ENCODE results near the gene ENDOD1. TPM values are rescaled to one million over a fixed set of nuclear protein-coding genes. Genes with fewer than 3 reads are reported as not detected.

Gene ENDOD1
- total RNA-seq, 3 donors from 2014 or later (not counting 1 experiment from before 2014, with no cell fraction given): 10.1 to 15.5 (median 14.0) TPM

DNA sequence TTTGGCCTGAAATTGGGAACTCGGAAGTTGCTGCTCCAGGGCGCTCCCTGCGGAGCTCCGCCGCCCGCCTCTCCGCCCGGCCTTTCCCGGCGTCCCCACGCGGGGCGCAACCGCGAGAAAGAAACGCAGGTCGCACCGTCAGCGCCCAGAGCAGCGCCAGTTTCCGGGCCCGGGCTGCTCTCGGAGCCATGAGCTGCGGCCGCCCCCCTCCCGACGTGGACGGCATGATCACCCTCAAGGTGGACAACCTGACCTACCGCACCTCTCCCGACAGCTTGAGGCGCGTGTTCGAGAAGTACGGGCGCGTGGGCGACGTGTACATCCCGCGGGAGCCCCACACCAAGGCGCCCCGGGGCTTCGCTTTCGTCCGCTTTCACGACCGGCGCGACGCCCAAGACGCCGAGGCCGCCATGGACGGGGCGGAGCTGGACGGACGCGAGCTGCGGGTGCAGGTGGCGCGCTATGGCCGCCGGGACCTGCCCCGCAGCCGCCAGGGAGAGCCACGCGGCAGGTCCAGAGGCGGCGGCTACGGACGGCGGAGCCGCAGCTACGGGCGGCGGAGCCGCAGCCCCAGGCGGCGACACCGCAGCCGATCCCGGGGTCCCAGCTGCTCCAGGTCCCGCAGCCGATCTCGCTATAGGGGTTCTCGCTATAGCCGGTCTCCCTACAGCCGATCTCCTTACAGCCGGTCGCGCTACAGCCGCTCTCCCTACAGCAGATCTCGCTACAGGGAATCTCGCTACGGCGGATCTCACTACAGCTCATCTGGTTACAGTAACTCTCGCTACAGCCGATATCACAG is 22.4 kb upstream of the ENDOD1 start:
- H3K9me3 Mint-ChIP-seq: no peaks in the 10 kb centered on the region
- ATAC-seq: peak; percentile 72 to 82 (median 74)
- intact Hi-C loops (cut with micrococcal nuclease): no loop called here
- peak overlapping the region; percentile 99 for H3K4me3 Mint-ChIP-seq
- H3K4me1 ChIP-seq (ENCODE audit: control insufficient read depth, insufficient read depth, low read length): peaks cover 6% of the 10 kb centered on the region
- H3K4me1 Mint-ChIP-seq: peaks cover 36 to 38% of the 10 kb centered on the region in 2 donors
- H3K9me3 ChIP-seq (ENCODE audit: control insufficient read depth, insufficient read depth, low read length): no peaks in the 10 kb centered on the region
- H3K27me3 Mint-ChIP-seq (ENCODE audit: low read depth in 2 of 2): peaks cover 0 to 5% of the 10 kb centered on the region in 2 donors
- H3K36me3 ChIP-seq (ENCODE audit: control insufficient read depth, insufficient read depth, low read length): peaks cover 4% of the 10 kb centered on the region
- under 1% methylated on average over 98 of the region's 98 CpGs for WGBS (ENCODE audit: insufficient coverage)
- TF ChIP-seq, protein P1, sequence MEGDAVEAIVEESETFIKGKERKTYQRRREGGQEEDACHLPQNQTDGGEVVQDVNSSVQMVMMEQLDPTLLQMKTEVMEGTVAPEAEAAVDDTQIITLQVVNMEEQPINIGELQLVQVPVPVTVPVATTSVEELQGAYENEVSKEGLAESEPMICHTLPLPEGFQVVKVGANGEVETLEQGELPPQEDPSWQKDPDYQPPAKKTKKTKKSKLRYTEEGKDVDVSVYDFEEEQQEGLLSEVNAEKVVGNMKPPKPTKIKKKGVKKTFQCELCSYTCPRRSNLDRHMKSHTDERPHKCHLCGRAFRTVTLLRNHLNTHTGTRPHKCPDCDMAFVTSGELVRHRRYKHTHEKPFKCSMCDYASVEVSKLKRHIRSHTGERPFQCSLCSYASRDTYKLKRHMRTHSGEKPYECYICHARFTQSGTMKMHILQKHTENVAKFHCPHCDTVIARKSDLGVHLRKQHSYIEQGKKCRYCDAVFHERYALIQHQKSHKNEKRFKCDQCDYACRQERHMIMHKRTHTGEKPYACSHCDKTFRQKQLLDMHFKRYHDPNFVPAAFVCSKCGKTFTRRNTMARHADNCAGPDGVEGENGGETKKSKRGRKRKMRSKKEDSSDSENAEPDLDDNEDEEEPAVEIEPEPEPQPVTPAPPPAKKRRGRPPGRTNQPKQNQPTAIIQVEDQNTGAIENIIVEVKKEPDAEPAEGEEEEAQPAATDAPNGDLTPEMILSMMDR (IDR thresholded peaks at IDR 0.05): no peak
- H3K27ac ChIP-seq (ENCODE audit: low read length): peak overlapping the region; percentile 87
- DNase-seq: peak; percentile 67 to 86
- no peaks in the 10 kb centered on the region for H3K36me3 Mint-ChIP-seq
- peak overlapping the region; percentile 74 for H3K4me3 ChIP-seq (ENCODE audit: low read length)
- peak overlapping the region; percentile 97 to 99 for H3K27ac Mint-ChIP-seq
- H3K27me3 ChIP-seq (ENCODE audit: control insufficient read depth, insufficient read depth, low read length): no peaks in the 10 kb centered on the region

DNA sequence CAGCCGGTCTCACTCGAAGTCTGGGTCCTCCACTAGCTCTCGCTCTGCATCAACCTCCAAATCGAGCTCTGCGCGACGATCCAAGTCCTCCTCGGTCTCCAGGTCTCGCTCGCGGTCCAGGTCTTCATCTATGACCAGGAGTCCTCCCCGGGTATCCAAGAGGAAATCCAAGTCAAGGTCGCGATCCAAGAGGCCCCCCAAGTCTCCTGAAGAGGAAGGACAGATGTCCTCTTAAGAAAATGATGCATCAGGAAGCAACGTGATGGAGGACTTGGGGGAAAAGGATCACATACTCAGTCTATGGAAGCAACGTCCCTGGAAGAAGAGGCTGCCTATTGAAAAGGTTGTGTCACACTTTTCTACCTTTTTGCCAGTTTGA is 21.8 kb upstream of the ENDOD1 start:
- H3K27me3 Mint-ChIP-seq (ENCODE audit: low read depth in 2 of 2): no peaks in the 10 kb centered on the region
- no peaks in the 10 kb centered on the region for H3K9me3 Mint-ChIP-seq
- peak overlapping the region; percentile 97 to 99 for H3K27ac Mint-ChIP-seq
- Histone ChIP-seq H3K4me1 (ENCODE audit: control insufficient read depth, insufficient read depth, low read length) (peaks cover 6% of the 10 kb centered on the region), H3K36me3 (ENCODE audit: control insufficient read depth, insufficient read depth, low read length) (peaks cover 4% of the 10 kb centered on the region), H3K9me3 (ENCODE audit: control insufficient read depth, insufficient read depth, low read length) (no peaks in the 10 kb centered on the region), H3K4me3 (ENCODE audit: low read length) (peak overlapping the region; percentile 74), H3K27ac (ENCODE audit: low read length) (peak overlapping the region; percentile 87), H3K27me3 (ENCODE audit: control insufficient read depth, insufficient read depth, low read length) (no peaks in the 10 kb centered on the region)
- WGBS (ENCODE audit: insufficient coverage): 0% methylated on average over 16 of the region's 16 CpGs
- H3K4me3 Mint-ChIP-seq: peak overlapping the region; percentile 99
- no peaks in the 10 kb centered on the region for H3K36me3 Mint-ChIP-seq
- intact Hi-C loops (cut with micrococcal nuclease): loop anchor here (1.0 to 2.0 kb wide), 4 partner anchors 85 to 723 kb away; partner anchors contain the start of genes CEP57, CWC15, KDM4D and SESN3
- DNase-seq (no peak), ATAC-seq (no peak)
- H3K4me1 Mint-ChIP-seq: peaks cover 36 to 38% of the 10 kb centered on the region in 2 donors
- TF ChIP-seq, protein P1 (IDR thresholded peaks at IDR 0.05): no peak

DNA sequence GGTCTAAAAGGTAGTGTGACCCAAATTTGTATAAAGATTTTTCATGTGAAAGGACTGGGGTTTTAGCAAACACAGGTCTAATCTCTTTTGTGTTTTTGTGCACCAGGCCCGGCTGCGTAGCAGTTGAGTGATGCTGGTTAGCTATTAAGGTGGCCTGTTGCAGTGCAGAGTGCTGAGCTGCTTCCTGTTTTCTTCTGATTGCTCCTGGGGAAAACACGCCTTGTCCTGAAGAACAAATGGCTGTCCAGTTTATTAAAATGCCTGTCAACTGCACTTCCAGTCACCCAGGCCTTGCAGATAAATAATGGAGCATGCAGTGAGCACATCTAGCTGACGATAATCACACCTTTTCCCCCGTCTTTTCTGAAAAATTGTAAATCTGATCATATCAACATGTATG is 21.1 kb upstream of the ENDOD1 start:
- Histone ChIP-seq H3K4me3 (ENCODE audit: low read length) (peak overlapping the region; percentile 74), H3K9me3 (ENCODE audit: control insufficient read depth, insufficient read depth, low read length) (no peaks in the 10 kb centered on the region), H3K27ac (ENCODE audit: low read length) (peak overlapping the region; percentile 87), H3K27me3 (ENCODE audit: control insufficient read depth, insufficient read depth, low read length) (no peaks in the 10 kb centered on the region), H3K36me3 (ENCODE audit: control insufficient read depth, insufficient read depth, low read length) (peaks cover 4% of the 10 kb centered on the region), H3K4me1 (ENCODE audit: control insufficient read depth, insufficient read depth, low read length) (peaks cover 6% of the 10 kb centered on the region)
- no peaks in the 10 kb centered on the region for H3K27me3 Mint-ChIP-seq (ENCODE audit: low read depth in 2 of 2)
- TF ChIP-seq, protein P1 (IDR thresholded peaks at IDR 0.05): no peak
- intact Hi-C loops (cut with micrococcal nuclease): loop anchor here (1.0 to 2.0 kb wide), 4 partner anchors 85 to 722 kb away; partner anchors contain the start of genes CEP57, CWC15, KDM4D and SESN3
- H3K4me3 Mint-ChIP-seq: peak overlapping the region; percentile 99
- DNase-seq (peak; percentile 53 to 88), ATAC-seq (peak; percentile 68 to 82 (median 70))
- peaks cover 36 to 38% of the 10 kb centered on the region in 2 donors for H3K4me1 Mint-ChIP-seq
- no peaks in the 10 kb centered on the region for H3K36me3 Mint-ChIP-seq
- no peaks in the 10 kb centered on the region for H3K9me3 Mint-ChIP-seq
- WGBS (ENCODE audit: insufficient coverage): 0% methylated on average over 4 of the region's 5 CpGs
- peak overlapping the region; percentile 97 to 99 for H3K27ac Mint-ChIP-seq
